ENCODE measurements around the gene MEN1. TPM values are rescaled to one million over a fixed set of nuclear protein-coding genes. Genes with fewer than 3 reads are reported as not detected.

Gene MEN1
- total and polyA plus RNA-seq, 9 of the 15 experiments (the other 6 are each of a cell fraction or from before 2014, with no cell fraction given): 3.4 to 57.2 (median 19.3) TPM

- TF ChIP-seq DIDO1 (tag; IDR thresholded peaks at IDR 0.05; ENCODE audit: low read depth): no peak
- no peak for TF ChIP-seq TFAM (CRISPR knock-in tag; conservative IDR thresholded peaks at IDR 0.05)
- no peak for TF ChIP-seq ZFX (CRISPR knock-in tag; IDR thresholded peaks at IDR 0.05)
- no peak for TF ChIP-seq BDP1 (IDR thresholded peaks at IDR 0.05; ENCODE audit: insufficient read depth, insufficient read length)
- TF ChIP-seq TAF1 (IDR thresholded peaks at IDR 0.05; ENCODE audit: control insufficient read depth, extremely low read depth, insufficient read depth, low read length, severe bottlenecking): peak; percentile 18
- TF ChIP-seq ZNF717 (CRISPR knock-in tag; IDR thresholded peaks at IDR 0.05): no peak
- TF ChIP-seq CCNT2 (IDR thresholded peaks at IDR 0.05; ENCODE audit: borderline replicate concordance, extremely low read depth, insufficient read length, low read depth, low read length): peak; percentile 28
- TF ChIP-seq MYBL2 (IDR thresholded peaks at IDR 0.05; ENCODE audit: low read depth): no peak
- TF ChIP-seq MYBL2 (CRISPR knock-in tag; IDR thresholded peaks at IDR 0.05; ENCODE audit: borderline replicate concordance): no peak
- no peak for TF ChIP-seq ZNF785 (CRISPR knock-in tag; IDR thresholded peaks at IDR 0.05)
- TF ChIP-seq NUFIP1 (IDR thresholded peaks at IDR 0.05; ENCODE audit: partially characterized antibody): no peak
- TF ChIP-seq ZNF584 (CRISPR knock-in tag; IDR thresholded peaks at IDR 0.05; ENCODE audit: low read depth): no peak
- 0 out of 2 replicates have a peak, but pooled peaks have one; percentile 53 for TF ChIP-seq ZNF395 (CRISPR knock-in tag; IDR thresholded peaks at IDR 0.05)
- no peak for TF ChIP-seq MYNN (IDR thresholded peaks at IDR 0.05)
- TF ChIP-seq MYNN (CRISPR knock-in tag; IDR thresholded peaks at IDR 0.05): no peak
- peak; percentile 55 for TF ChIP-seq POLR2A (conservative IDR thresholded peaks at IDR 0.05)
- TF ChIP-seq RBM34 (IDR thresholded peaks at IDR 0.05; ENCODE audit: borderline replicate concordance, insufficient read depth, low read length): no peak
- TF ChIP-seq CEBPB (tag; IDR thresholded peaks at IDR 0.05): no peak
- TF ChIP-seq MYC (IDR thresholded peaks at IDR 0.05; ENCODE audit: low read depth, low read length): no peak
- no peak for TF ChIP-seq MYC (CRISPR knock-in tag; IDR thresholded peaks at IDR 0.05; ENCODE audit: borderline replicate concordance, low read depth)
- TF ChIP-seq NRF1 (conservative IDR thresholded peaks at IDR 0.05 in 1 of 2, IDR thresholded peaks at IDR 0.05 in 1 of 2): peak; percentile 92 to 93
- no peak for TF ChIP-seq KLF13 (tag; IDR thresholded peaks at IDR 0.05; ENCODE audit: borderline replicate concordance, low read depth)
- no peak for TF ChIP-seq HOMEZ (CRISPR knock-in tag; IDR thresholded peaks at IDR 0.05)
Observed at GRCh38 chr11:64777449-64778222, 32.7 kb downstream of the MEN1 start (continued).
